Measurements from ENCODE around the gene KIFC1.

DNA sequence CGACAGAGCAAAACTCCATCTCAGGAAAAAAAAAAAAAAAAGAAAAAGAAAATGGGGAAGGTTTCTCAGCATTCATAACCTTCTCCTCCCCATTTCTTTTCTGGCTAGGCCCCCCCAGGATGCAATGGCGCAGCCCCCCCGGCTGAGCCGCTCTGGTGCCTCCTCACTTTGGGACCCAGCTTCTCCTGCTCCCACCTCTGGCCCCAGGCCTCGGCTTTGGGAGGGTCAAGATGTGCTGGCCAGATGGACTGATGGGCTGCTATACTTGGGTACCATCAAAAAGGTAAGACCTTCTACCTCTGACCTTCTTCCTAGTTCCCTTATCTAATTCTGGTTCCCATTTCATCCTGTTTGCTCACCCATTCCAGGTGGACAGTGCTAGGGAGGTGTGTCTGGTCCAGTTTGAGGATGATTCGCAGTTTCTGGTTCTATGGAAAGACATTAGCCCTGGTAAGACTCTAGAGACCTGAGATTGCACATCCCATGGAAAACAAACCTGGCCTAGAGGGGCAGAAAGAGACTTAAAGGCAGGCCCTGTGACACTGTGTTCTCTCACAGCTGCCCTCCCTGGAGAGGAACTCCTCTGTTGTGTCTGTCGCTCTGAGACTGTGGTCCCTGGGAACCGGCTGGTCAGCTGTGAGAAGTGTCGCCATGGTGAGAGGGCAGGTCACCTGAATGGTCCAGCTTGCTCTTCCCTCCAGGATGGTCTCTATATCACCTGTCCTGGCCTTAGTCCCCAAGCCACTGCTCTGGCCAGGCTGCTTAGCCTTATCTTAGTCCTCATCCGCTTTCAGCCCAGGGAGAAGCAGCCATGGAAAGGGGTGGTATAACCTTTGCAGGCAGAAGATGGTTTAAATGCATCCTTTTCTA lies 20.8 kb downstream of the KIFC1 start:
- TF ChIP-seq, protein P1, sequence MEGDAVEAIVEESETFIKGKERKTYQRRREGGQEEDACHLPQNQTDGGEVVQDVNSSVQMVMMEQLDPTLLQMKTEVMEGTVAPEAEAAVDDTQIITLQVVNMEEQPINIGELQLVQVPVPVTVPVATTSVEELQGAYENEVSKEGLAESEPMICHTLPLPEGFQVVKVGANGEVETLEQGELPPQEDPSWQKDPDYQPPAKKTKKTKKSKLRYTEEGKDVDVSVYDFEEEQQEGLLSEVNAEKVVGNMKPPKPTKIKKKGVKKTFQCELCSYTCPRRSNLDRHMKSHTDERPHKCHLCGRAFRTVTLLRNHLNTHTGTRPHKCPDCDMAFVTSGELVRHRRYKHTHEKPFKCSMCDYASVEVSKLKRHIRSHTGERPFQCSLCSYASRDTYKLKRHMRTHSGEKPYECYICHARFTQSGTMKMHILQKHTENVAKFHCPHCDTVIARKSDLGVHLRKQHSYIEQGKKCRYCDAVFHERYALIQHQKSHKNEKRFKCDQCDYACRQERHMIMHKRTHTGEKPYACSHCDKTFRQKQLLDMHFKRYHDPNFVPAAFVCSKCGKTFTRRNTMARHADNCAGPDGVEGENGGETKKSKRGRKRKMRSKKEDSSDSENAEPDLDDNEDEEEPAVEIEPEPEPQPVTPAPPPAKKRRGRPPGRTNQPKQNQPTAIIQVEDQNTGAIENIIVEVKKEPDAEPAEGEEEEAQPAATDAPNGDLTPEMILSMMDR (IDR thresholded peaks at IDR 0.05; ENCODE audit: low read depth, low read length) = no peak
- TF ChIP-seq POLR2A (IDR thresholded peaks at IDR 0.05; ENCODE audit: extremely low read depth, insufficient read length) (no peak), MYC (IDR thresholded peaks at IDR 0.05; ENCODE audit: low read depth, low read length) (no peak)
- TF ChIP-seq, protein P2, sequence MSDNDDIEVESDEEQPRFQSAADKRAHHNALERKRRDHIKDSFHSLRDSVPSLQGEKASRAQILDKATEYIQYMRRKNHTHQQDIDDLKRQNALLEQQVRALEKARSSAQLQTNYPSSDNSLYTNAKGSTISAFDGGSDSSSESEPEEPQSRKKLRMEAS (IDR thresholded peaks at IDR 0.05; ENCODE audit: low read depth, low read length) = no peak
